CD1c-positive myeloid dendritic cell (primary cell): ENCODE results near the gene IKZF2.
A peak's percentile ranks its signal among the peaks of the same experiment; 100 is the strongest.

Source experiments
- DNase-seq: peaks from one replicate; pipeline ENCODE4 v3.0.0-alpha.2; 2016; ENCODE audit errors: extremely low spot score

The IKZF2 gene

GRCh38 chr2:213151437-213152064, at the start of gene IKZF2:
Gene IKZF2, minus strand, starts transcription at chr2:213151612. Its CDS starts 2,983 bp downstream, at chr2:213148629.
- peak; percentile 87 for DNase-seq

- DNase-seq: no peak
These were observed 48.5 kb upstream of the IKZF2 start for GRCh38 chr2:213199871-213200270.

GRCh38 chr2:213189001-213189899, 37.8 kb upstream of the IKZF2 start:
- DNase-seq: no peak

- DNase-seq: no peak
These were observed 37.1 kb upstream of the IKZF2 start for GRCh38 chr2:213188533-213188867.

- DNase-seq: no peak
These were observed 36.6 kb upstream of the IKZF2 start for GRCh38 chr2:213187833-213188532.

GRCh38 chr2:213187386-213187785, 36.0 kb upstream of the IKZF2 start:
- no peak for DNase-seq

- DNase-seq: no peak
These were observed 33.9 kb upstream of the IKZF2 start for GRCh38 chr2:213185147-213185822.

GRCh38 chr2:213181712-213182111, 30.3 kb upstream of the IKZF2 start:
- no peak for DNase-seq

GRCh38 chr2:213177679-213178078, 26.3 kb upstream of the IKZF2 start:
- DNase-seq: no peak

- no peak for DNase-seq
These were observed 24.3 kb upstream of the IKZF2 start for GRCh38 chr2:213175673-213176247.

- DNase-seq: no peak
These were observed 21.2 kb upstream of the IKZF2 start for GRCh38 chr2:213172641-213173040.

- no peak for DNase-seq
These were observed 19.7 kb upstream of the IKZF2 start for GRCh38 chr2:213171147-213171546.

GRCh38 chr2:213167271-213167930, 16.0 kb upstream of the IKZF2 start:
- DNase-seq: no peak

- DNase-seq: no peak
These were observed 14.7 kb upstream of the IKZF2 start for GRCh38 chr2:213166109-213166508.

GRCh38 chr2:213164263-213164662, 12.9 kb upstream of the IKZF2 start:
- DNase-seq: peak; percentile 8

- DNase-seq: no peak
These were observed 11.2 kb upstream of the IKZF2 start for GRCh38 chr2:213162516-213163118.

- DNase-seq: no peak
These were observed 10.5 kb upstream of the IKZF2 start for GRCh38 chr2:213161759-213162515.

- no peak for DNase-seq
These were observed 8.4 kb upstream of the IKZF2 start for GRCh38 chr2:213159768-213160167.

GRCh38 chr2:213157242-213157641, 5.8 kb upstream of the IKZF2 start:
- no peak for DNase-seq

- DNase-seq: no peak
These were observed 5.3 kb upstream of the IKZF2 start for GRCh38 chr2:213156717-213157116.
